ENCODE data around the gene NDUFV2. TPM values are rescaled to one million over a fixed set of nuclear protein-coding genes. Genes with fewer than 3 reads are reported as not detected.

NDUFV2 gene
- total and polyA plus RNA-seq, 2 of the 8 experiments (the other 6 are each of a cell fraction or from before 2014, with no cell fraction given), result 90.8 to 191 TPM

DNA sequence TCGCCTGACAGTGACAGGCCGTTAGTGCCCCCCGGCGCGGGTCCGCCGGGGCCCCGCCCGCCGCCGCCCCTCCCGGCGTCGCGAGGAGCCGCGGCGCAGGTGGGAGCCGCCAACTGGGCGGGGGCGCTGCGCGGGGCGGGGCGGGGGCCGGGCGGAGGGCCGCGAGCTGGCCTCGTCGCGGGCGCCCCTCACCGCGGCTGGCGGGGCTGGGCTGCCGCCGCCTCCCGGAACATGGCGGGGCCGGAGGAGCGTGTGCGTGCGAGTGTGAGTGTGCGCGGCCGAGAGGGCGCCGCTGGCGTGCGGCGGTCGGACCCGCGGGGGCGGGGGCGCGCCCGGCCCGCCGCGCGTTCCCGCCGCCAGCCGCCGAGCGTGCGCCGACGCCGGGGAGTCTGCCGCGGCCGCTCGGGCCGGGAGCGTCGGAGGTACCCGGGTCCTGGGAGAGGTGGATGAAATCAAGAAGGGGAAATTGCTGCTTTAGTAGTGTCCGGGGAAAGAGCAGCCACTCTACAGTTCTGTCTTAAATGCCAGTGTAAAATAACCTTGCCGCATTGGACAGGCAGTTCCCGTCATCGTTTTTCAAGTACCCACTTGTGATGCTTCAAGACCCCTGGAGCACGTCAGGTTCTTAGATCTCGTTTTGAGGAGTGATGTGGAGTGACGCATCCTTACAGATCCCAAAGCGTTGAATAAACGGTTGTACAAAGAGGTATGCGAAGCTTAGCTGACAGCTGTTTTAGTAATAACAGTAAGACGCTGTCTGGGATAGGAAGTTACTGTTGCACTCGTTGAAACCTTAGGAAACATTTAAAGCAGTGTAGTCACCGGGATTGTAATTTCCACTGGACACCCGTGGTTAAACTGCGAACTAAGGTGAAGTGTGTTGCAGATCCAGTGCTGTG, 34.9 kb downstream of the NDUFV2 start:
- Histone ChIP-seq H4K91ac (replicated peaks; ENCODE audit: insufficient read length, low read length) (no peak overlapping the region), H3K23me2 (ENCODE audit: low read depth, low read length) (peaks cover 8% of the 10 kb centered on the region), H3K36me3 (ENCODE audit: control insufficient read depth in 2 of 4, insufficient read depth in 4 of 4, low read length in 3 of 4) (peaks cover 2 to 26% (median 4%) of the 10 kb centered on the region in 4 experiments; a peak in 3 of 8 replicates), H4K20me1 (replicated peaks in 1 of 2; ENCODE audit: control insufficient read depth in 1 of 2, insufficient read depth in 2 of 2, low read length in 2 of 2) (peaks cover 0 to 9% of the 10 kb centered on the region in 2 experiments), H3K18ac (ENCODE audit: extremely low read depth, low read length) (no peak overlapping the region), H2BK12ac (ENCODE audit: low read depth, low read length) (no peak overlapping the region), H3K14ac (ENCODE audit: insufficient read length) (no peak overlapping the region), H2BK120ac (replicated peaks; ENCODE audit: low read depth, low read length) (no peak overlapping the region), H3K9ac (replicated peaks in 1 of 4; ENCODE audit: extremely low read depth in 1 of 4, low read depth in 3 of 4, low read length in 3 of 4) (peak overlapping the region; percentile 60 to 84 (median 76)), H2BK15ac (ENCODE audit: low read length) (no peak overlapping the region), H3K27me3 (replicated peaks in 1 of 4; ENCODE audit: control insufficient read depth in 3 of 4, extremely low read depth in 1 of 4, insufficient read depth in 3 of 4, low read length in 3 of 4) (no peaks in the 10 kb centered on the region), H3K4me2 (ENCODE audit: insufficient read depth in 1 of 2, low read depth in 2 of 2, low read length in 2 of 2) (peak overlapping the region; percentile 88 to 93), H4K5ac (ENCODE audit: insufficient read length, low read depth, low read length) (no peak overlapping the region), H3K27ac (ENCODE audit: low read depth, low read length) (peak overlapping the region; percentile 72; the same call in 1 of the 2 replicates), H3K4ac (replicated peaks; ENCODE audit: insufficient read length, low read depth, low read length) (no peak overlapping the region), H2BK5ac (ENCODE audit: low read depth, low read length) (no peak overlapping the region; the same call in 1 of the 2 replicates), H4K8ac (ENCODE audit: extremely low read depth, insufficient read depth, low read length) (no peak overlapping the region), H2AK5ac (ENCODE audit: low read depth, low read length) (no peak overlapping the region), H3K56ac (replicated peaks; ENCODE audit: insufficient read length, low read depth, low read length) (no peak overlapping the region), H2AFZ (ENCODE audit: low read length) (peak overlapping the region; percentile 88), H3K79me1 (ENCODE audit: low read depth, low read length) (peaks cover 4% of the 10 kb centered on the region; the same call in 1 of the 2 replicates), H2BK20ac (ENCODE audit: low read length) (no peak overlapping the region), H3K9me3 (ENCODE audit: insufficient read depth in 2 of 2, low read depth in 1 of 2, low read length in 1 of 2) (no peaks in the 10 kb centered on the region), H3K4me3 (ENCODE audit: extremely low read depth in 1 of 4, insufficient read depth in 2 of 4, low read depth in 3 of 4, low read length in 4 of 4) (peak overlapping the region; percentile 79 to 95 (median 85)), H3K23ac (ENCODE audit: insufficient read length) (no peak overlapping the region), H3K79me2 (ENCODE audit: control insufficient read depth in 1 of 2, insufficient read depth in 2 of 2, low read length in 2 of 2) (peaks cover 7 to 52% of the 10 kb centered on the region in 2 experiments), H3K4me1 (replicated peaks in 1 of 4; ENCODE audit: control insufficient read depth in 3 of 4, insufficient read depth in 4 of 4, low read length in 3 of 4) (peaks cover 0 to 6% (median 1%) of the 10 kb centered on the region in 4 experiments; a peak in 2 of 7 replicates)
- FAIRE-seq (no peak), DNase-seq (ENCODE audit: low read depth in 1 of 2, low spot score in 2 of 2) (peak in 1 of 2 experiments; percentile 64)
- POLR2A ChIA-PET (ENCODE audit: partially characterized antibody), result interaction anchor here (1.3 to 4.4 kb wide), 6 partner anchors 11 to 197 kb away, joined by 6 to 44 read pairs (median 26); partner anchors contain the start of genes NDUFV2 and TWSG1
- CTCF ChIA-PET (ENCODE audit: partially characterized antibody), result interaction anchor here (1.2 to 1.5 kb wide), 2 partner anchors 10 to 101 kb away, joined by 3 to 6 read pairs; no protein-coding TSS in a partner anchor
- WGBS, 2 experiments (ENCODE audit: extremely low coverage in 1 of 2, insufficient coverage in 1 of 2, insufficient read length in 1 of 2, insufficient replicate concordance in 2 of 2, low coverage in 1 of 2, low lambda C conversion rate in 2 of 2, missing lambda C conversion rate in 1 of 2), result 4% methylated on average over 44 of the region's 95 CpGs; no CpG with 5 or more reads in 1 of the 2 experiments
- TF ChIP-seq SAP30 (IDR thresholded peaks at IDR 0.05; ENCODE audit: insufficient read depth, insufficient replicate concordance, low read length) (peak; percentile 39), TAF7 (optimal IDR thresholded peaks at IDR 0.05; ENCODE audit: borderline replicate concordance, low read depth, low read length) (no peak), POLR2A (IDR thresholded peaks at IDR 0.05; ENCODE audit: control extremely low read depth in 1 of 2, low read depth in 2 of 2, low read length in 2 of 2) (peak in 1 of 2 experiments; percentile 28; a peak in 1 of 3 replicates), RBBP5 (IDR thresholded peaks at IDR 0.05; ENCODE audit: borderline replicate concordance, low read depth, low read length) (0 out of 2 replicates have a peak, but pooled peaks have one; percentile 21), MAX (IDR thresholded peaks at IDR 0.05) (no peak)
